Testis (tissue), 2 donors: ENCODE results near the gene GPR101.

Source experiments
- CTCF ChIP-seq, 3 experiments: fragments of 450-650 bp in 2 of 3; fragments of 200-600 bp in 1 of 3; sonication (generic) in 1 of 3; IDR thresholded peaks; one replicate each; pipeline ENCODE4 v1.5.1; 2016 to 2019; ENCODE audit warnings: antibody characterized with exemption in 3 of 3, mild to moderate bottlenecking in 2 of 3, moderate library complexity in 1 of 3
- POLR2A ChIP-seq: fragments of 450-650 bp; IDR thresholded peaks from one replicate; pipeline ENCODE4 v1.6.1; 2017; ENCODE audit warnings: antibody characterized with exemption, mild to moderate bottlenecking, moderate library complexity

- TF ChIP-seq CTCF (IDR thresholded peaks at IDR 0.05) (no peak), POLR2A (no peak)
Measured at GRCh38 chrX:137081239-137081638, 47.4 kb upstream of the GPR101 start.
